Astrocyte (in vitro differentiated cells and primary cell): ENCODE data around the gene AGTRAP.

Experiments used
- EZH2 ChIP-seq: IDR thresholded peaks from 2 replicates; pipeline ENCODE4 v1.6.1; 2012; ENCODE audit warnings: mild to moderate bottlenecking, low read length, inconsistent platforms; ENCODE audit not compliant: insufficient read depth
- TF ChIP-seq, protein P1 (sequence below): IDR thresholded peaks from 2 replicates; pipeline ENCODE4 v1.5.1; 2011; ENCODE audit warnings: low read depth, mild to moderate bottlenecking, inconsistent platforms, low read length, moderate library complexity; ENCODE audit not compliant: insufficient read depth

DNA sequence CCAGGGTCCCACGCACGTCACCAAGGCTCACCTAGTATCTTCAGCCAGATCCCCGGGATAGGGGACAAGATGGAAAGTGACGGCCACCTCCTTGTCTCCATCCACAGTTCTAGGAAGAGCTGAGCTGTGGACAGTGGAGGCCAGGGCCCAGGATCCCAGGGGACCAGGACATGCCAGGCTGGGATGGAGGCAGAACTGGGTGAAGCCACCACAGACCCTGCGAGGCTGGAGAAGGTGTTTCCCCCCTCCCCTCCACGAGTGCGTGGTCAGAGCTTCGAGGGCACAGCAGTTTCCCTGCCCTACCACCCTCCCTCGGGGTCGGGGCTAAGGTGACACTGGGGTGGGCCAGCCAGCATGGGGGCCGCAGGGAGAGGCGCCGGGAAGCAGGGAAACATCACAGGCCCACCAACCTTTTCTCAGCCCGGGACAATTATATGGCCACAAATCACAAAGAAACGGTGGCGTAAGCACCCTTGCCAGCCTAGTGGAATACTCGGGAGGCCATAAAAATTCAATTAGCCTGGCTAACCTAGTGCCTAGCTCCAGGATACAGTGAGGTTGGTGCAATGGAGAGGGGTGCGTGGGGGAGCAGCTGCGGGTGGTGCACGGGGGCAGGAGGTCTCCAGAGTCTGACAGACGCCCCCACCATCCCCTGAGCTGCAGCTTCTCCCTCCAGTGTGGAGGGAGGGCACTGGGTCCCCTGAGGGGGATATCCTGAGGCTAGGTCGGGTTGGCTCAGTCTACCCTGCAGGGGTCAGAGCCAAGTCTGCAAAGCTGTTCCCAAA lies 31.1 kb upstream of the AGTRAP start:
- TF ChIP-seq, protein P1, sequence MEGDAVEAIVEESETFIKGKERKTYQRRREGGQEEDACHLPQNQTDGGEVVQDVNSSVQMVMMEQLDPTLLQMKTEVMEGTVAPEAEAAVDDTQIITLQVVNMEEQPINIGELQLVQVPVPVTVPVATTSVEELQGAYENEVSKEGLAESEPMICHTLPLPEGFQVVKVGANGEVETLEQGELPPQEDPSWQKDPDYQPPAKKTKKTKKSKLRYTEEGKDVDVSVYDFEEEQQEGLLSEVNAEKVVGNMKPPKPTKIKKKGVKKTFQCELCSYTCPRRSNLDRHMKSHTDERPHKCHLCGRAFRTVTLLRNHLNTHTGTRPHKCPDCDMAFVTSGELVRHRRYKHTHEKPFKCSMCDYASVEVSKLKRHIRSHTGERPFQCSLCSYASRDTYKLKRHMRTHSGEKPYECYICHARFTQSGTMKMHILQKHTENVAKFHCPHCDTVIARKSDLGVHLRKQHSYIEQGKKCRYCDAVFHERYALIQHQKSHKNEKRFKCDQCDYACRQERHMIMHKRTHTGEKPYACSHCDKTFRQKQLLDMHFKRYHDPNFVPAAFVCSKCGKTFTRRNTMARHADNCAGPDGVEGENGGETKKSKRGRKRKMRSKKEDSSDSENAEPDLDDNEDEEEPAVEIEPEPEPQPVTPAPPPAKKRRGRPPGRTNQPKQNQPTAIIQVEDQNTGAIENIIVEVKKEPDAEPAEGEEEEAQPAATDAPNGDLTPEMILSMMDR, result no peak
- TF ChIP-seq EZH2, result no peak
